Glutamatergic neuron (in vitro differentiated cells): ENCODE data around the gene NCK2. TPM values are rescaled to one million over a fixed set of nuclear protein-coding genes. Genes with fewer than 3 reads are reported as not detected.

ENCODE experiments used
- DNase-seq: peaks from one replicate; pipeline ENCODE4 v3.0.0; 2022
- H3K27ac Mint-ChIP-seq: one replicate; pipeline ENCODE4 v1.8.0; 2020; ENCODE audit warnings: mild to moderate bottlenecking, mixed read lengths, inconsistent platforms; ENCODE audit not compliant: unreplicated experiment
- H3K27me3 Mint-ChIP-seq: one replicate; pipeline ENCODE4 v1.8.0; 2020; ENCODE audit warnings: mild to moderate bottlenecking, moderate library complexity, mixed read lengths, inconsistent platforms; ENCODE audit not compliant: unreplicated experiment
- H3K36me3 Mint-ChIP-seq: one replicate; pipeline ENCODE4 v1.8.0; 2020; ENCODE audit warnings: mild to moderate bottlenecking, mixed read lengths, inconsistent platforms; ENCODE audit not compliant: unreplicated experiment
- H3K4me1 Mint-ChIP-seq: one replicate; pipeline ENCODE4 v1.8.0; 2020; ENCODE audit warnings: mild to moderate bottlenecking, low read depth, mixed read lengths, inconsistent platforms; ENCODE audit not compliant: unreplicated experiment
- H3K4me3 Mint-ChIP-seq: one replicate; pipeline ENCODE4 v1.8.0; 2020; ENCODE audit warnings: mild to moderate bottlenecking, mixed read lengths, inconsistent platforms; ENCODE audit not compliant: unreplicated experiment
- H3K9me3 Mint-ChIP-seq: one replicate; pipeline ENCODE4 v1.8.0; 2020; ENCODE audit warnings: mild to moderate bottlenecking, moderate library complexity, mixed read lengths, inconsistent platforms; ENCODE audit not compliant: unreplicated experiment
- total RNA-seq: library from RNA; stranded (reverse); fragmentation: NEBNext Ultra II Directional; extraction: Animal tissue kit (Norgen Biotek cat#: 25700); gene quantifications from one replicate; pipeline ENCODE4 v1.2.1, GENCODE V29; 2021; ENCODE audit not compliant: unreplicated experiment
- TF ChIP-seq, protein P1 (sequence below): fragments of 200-600 bp; sonication (generic); IDR thresholded peaks from one replicate; pipeline ENCODE4 v1.5.0; 2021; ENCODE audit not compliant: partially characterized antibody, unreplicated experiment

NCK2 gene
- total RNA-seq, 1 donor from 2014 or later = 82.4 TPM

GRCh38 chr2:105879803-105880300, 135.1 kb downstream of the NCK2 start:
- H3K36me3 Mint-ChIP-seq = peaks cover 7% of the 10 kb centered on the region

GRCh38 chr2:105880637-105881036, 135.9 kb downstream of the NCK2 start:
- Mint-ChIP-seq H3K27ac (no peak overlapping the region), H3K36me3 (peaks cover 7% of the 10 kb centered on the region), H3K9me3 (peaks cover 4% of the 10 kb centered on the region), H3K4me3 (no peak overlapping the region), H3K4me1 (peaks cover 33% of the 10 kb centered on the region), H3K27me3 (peaks cover 4% of the 10 kb centered on the region)
- TF ChIP-seq, protein P1, sequence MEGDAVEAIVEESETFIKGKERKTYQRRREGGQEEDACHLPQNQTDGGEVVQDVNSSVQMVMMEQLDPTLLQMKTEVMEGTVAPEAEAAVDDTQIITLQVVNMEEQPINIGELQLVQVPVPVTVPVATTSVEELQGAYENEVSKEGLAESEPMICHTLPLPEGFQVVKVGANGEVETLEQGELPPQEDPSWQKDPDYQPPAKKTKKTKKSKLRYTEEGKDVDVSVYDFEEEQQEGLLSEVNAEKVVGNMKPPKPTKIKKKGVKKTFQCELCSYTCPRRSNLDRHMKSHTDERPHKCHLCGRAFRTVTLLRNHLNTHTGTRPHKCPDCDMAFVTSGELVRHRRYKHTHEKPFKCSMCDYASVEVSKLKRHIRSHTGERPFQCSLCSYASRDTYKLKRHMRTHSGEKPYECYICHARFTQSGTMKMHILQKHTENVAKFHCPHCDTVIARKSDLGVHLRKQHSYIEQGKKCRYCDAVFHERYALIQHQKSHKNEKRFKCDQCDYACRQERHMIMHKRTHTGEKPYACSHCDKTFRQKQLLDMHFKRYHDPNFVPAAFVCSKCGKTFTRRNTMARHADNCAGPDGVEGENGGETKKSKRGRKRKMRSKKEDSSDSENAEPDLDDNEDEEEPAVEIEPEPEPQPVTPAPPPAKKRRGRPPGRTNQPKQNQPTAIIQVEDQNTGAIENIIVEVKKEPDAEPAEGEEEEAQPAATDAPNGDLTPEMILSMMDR = no peak
- no peak for DNase-seq

More at GRCh38 chr2:105879803-105880300, 135.1 kb downstream of the NCK2 start:
- Mint-ChIP-seq H3K27me3 (peaks cover 4% of the 10 kb centered on the region), H3K4me3 (no peak overlapping the region), H3K4me1 (peaks cover 38% of the 10 kb centered on the region), H3K27ac (no peak overlapping the region), H3K9me3 (peaks cover 4% of the 10 kb centered on the region)
- TF ChIP-seq, protein P1 = no peak
- no peak for DNase-seq

- TF ChIP-seq, protein P1 = no peak
- peaks cover 4% of the 10 kb centered on the region for H3K9me3 Mint-ChIP-seq
Measured at GRCh38 chr2:105881286-105882136, 136.8 kb downstream of the NCK2 start.

GRCh38 chr2:105882341-105882740, 137.6 kb downstream of the NCK2 start:
- H3K9me3 Mint-ChIP-seq = peaks cover 4% of the 10 kb centered on the region
- peaks cover 34% of the 10 kb centered on the region for H3K4me1 Mint-ChIP-seq
- DNase-seq = no peak
- TF ChIP-seq, protein P1 = no peak
- H3K27ac Mint-ChIP-seq = no peak overlapping the region
- H3K27me3 Mint-ChIP-seq = peaks cover 4% of the 10 kb centered on the region
- H3K36me3 Mint-ChIP-seq = peaks cover 7% of the 10 kb centered on the region
- no peak overlapping the region for H3K4me3 Mint-ChIP-seq

More at GRCh38 chr2:105881286-105882136, 136.8 kb downstream of the NCK2 start:
- Mint-ChIP-seq H3K4me1 (peaks cover 34% of the 10 kb centered on the region), H3K36me3 (peaks cover 7% of the 10 kb centered on the region), H3K27me3 (peaks cover 4% of the 10 kb centered on the region), H3K4me3 (no peak overlapping the region), H3K27ac (no peak overlapping the region)
- no peak for DNase-seq

- DNase-seq = no peak
- peaks cover 34% of the 10 kb centered on the region for H3K4me1 Mint-ChIP-seq
- H3K27ac Mint-ChIP-seq = peak overlapping the region; percentile 29
- peaks cover 7% of the 10 kb centered on the region for H3K36me3 Mint-ChIP-seq
- H3K27me3 Mint-ChIP-seq = peaks cover 4% of the 10 kb centered on the region
- H3K9me3 Mint-ChIP-seq = peaks cover 4% of the 10 kb centered on the region
- H3K4me3 Mint-ChIP-seq = no peak overlapping the region
- TF ChIP-seq, protein P1 = no peak
Measured at GRCh38 chr2:105882920-105883435, 138.3 kb downstream of the NCK2 start.
